NCI-H510A treated with DMSO at 0.1 percent for 48 hours (cell line): ENCODE measurements around the gene IZUMO1R.
"Not testable (repeated sequence)": the region's sequence is repeated elsewhere in the genome, so short reads cannot be mapped to it uniquely, and the experiment has no call there.

ENCODE experiments used
- DNase-seq: peaks from one replicate; lab custom pipeline; 2025; lab: John Stamatoyannopoulos, UW

The IZUMO1R gene

DNA sequence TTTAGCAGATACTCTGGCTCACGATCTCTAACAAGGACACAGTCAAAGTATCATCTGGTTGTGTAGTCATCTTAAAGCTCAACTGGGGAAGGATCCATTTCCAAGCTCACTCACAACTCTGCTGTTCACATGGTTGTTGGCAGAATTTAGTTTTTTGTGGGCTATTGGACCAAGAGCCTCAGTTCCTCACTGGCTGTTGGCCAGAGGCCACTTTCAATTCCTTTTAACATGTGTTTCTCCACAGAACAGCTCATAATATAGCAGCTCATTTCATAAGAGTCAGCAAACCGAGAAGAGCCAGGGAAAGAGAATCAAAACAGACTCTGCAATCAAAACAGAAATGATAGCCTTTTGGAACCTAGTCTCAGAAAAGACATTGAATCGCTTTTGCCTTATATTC lies 22.6 kb downstream of the IZUMO1R start:
- no peak for DNase-seq

- DNase-seq = no peak
Measured at GRCh38 chr11:94328587-94329080, 24.3 kb downstream of the IZUMO1R start.

DNA sequence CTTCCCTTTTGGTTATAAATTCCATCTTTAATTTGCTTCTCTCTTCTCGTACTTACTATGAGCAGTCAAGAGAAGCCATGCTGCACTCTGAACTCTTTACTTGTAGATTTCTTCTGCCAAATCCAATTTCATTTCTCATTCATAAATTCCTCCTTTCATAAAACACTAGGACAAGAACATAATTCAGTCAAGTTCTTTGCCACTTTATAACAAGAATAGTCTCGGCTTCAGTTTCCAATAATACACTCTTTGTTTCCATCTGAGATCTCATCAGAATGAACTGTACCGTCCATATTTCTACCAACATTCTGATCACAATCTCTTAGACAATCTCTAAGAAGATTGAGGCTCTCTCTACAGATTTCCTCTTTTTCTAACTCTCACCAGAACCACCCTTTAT lies 25.1 kb downstream of the IZUMO1R start:
- DNase-seq = no peak

DNA sequence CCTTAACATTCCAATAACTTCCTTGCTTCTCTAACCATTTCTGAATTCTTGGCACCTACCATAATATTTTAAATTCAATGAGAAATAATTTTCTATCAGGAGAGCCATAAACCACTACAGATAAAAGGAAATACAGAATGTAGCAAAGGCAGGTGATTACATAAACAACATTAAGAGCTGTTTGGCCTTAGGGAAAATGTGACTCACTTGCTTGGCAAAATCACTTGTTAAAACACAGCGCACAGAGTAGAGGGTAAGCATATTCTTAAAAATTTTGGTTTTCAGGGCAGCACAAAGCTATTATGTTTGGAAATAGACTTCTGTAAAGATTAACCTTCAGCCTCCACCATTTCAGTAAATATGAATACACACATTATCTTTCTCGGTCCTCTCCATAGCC lies 26.4 kb downstream of the IZUMO1R start:
- no peak for DNase-seq

GRCh38 chr11:94332814-94333213 lies 28.4 kb downstream of the IZUMO1R start:
- no peak for DNase-seq

DNA sequence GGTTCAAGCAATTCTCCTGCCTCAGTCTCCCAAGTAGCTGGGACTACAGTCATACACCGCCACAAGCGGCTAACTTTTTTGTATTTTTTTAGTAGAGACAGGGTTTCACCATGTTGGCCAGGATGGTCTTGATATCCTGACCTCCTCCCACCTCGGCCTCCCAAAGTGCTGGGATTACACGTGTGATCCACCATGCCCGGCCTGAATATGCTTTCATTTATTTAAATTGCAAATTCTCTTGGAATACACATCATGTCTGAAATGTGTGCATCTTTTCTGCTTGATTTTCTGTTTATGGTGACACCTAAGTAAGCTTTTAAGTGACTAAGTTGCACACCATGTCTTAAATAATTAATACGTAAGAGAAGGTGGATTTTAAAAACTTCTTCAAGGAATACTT lies 31.7 kb downstream of the IZUMO1R start:
- DNase-seq = no peak

- DNase-seq = no peak
Measured at GRCh38 chr11:94338651-94339050, 34.3 kb downstream of the IZUMO1R start.

DNA sequence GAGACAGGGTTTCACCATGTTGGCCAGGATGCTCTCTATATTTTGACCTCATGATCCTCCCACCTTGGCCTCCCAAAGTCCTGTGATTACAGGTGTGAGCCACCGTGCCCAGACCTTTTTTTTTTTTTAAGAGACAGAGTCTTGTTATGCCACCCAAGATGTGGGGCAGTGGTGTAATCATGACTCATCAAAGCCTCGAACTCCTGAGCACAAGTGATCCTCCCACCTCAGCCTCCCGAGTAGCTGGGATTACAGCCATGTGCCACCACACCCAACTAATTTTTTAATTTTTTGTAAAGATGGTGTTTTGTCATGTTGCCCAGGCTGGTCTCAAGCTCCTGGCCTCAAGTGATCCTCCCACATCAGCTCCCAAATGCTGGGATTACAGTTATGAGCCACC lies 37.9 kb downstream of the IZUMO1R start:
- DNase-seq = no peak

- no peak for DNase-seq
Measured at GRCh38 chr11:94343495-94343894, 39.1 kb downstream of the IZUMO1R start.

- not testable (repeated sequence) for DNase-seq
Measured at GRCh38 chr11:94346311-94346710, 41.9 kb downstream of the IZUMO1R start.

GRCh38 chr11:94350850-94351563 lies 46.6 kb downstream of the IZUMO1R start:
- DNase-seq = not testable (repeated sequence)
